HG02885 (cell line): ENCODE data around the gene MUS81.
"Not testable (repeated sequence)": the region's sequence is repeated elsewhere in the genome, so short reads cannot be mapped to it uniquely, and the experiment has no call there.

Experiments used
- ATAC-seq: cut with Tn5 transposase; IDR thresholded peaks from one replicate; pipeline ENCODE4 v1.9.1; 2021; ENCODE audit warnings: mild to moderate bottlenecking; ENCODE audit not compliant: unreplicated experiment, poor library complexity

MUS81 gene

DNA sequence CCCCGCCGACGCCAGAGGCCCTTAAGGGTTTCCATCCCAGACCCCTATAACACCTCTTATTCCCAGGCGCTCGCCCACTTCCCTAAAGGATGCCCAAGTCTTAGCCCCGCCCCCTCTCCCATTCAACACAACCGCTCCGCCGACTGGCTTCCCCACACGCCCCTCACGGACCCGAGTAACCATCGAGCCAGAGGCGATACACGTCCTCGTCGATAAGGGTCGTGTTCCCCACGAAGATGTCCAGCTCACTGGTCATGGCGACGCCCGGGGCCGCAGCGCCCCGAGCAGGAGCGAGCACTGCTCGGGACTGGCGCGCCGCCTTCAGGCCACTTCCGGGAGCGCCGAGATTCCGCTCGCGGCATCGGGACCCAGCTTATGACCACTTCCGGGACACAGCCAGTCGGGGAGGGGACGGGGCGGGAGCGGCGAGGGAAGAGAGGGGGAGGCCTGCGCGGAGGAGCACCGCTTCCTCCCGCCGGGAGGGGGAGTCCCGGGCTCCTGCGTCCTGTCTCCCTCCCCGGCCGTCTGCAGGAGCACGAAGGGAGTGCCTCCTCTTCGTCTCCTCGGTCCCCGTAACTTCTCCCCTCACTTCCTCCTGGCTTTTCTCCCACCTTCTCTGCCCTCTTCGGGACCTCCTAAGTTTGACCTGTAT lies 28.1 kb downstream of the MUS81 start, which contains the start of gene FIBP:
Gene FIBP, minus strand, starts transcription at position 309 of the 652 bp plus-strand sequence. Its CDS starts 53 bp downstream, at position 256.
- ATAC-seq, result peak; percentile 55

DNA sequence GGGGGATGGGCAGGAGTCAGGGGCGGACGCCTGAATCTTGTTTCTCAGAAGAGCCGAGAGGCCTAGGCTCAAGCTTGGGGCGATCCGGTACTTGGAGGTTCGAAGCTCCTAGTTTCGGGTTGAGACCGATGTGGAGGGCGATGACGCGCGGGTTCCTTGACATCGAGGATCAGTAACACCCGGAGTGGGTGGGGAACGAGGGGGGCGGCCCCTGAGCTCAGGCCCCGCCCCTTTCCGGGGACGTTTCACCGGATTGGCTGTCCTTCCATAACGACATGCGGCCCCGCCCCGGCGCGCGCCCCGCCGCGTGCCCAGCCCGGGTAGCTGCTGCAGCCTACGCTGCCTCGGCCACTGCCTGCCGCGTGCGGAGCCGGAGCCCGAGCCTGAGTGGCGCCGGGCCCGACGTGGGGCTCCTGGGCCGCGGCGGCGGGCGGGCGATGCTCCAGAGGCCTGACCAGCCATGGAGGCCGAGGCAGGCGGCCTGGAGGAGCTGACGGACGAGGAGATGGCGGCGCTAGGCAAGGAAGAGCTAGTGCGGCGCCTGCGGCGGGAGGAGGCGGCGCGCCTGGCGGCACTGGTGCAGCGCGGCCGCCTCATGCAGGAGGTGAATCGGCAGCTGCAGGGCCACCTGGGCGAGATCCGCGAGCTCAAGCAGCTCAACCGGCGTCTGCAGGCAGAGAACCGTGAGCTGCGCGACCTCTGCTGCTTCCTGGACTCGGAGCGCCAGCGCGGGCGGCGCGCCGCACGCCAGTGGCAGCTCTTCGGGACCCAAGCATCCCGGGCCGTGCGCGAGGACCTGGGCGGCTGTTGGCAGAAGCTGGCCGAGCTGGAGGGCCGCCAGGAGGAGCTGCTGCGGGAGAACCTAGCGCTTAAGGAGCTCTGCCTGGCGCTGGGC lies 30.3 kb downstream of the MUS81 start, which contains the start of gene CCDC85B:
Gene CCDC85B, plus strand, starts transcription at position 350 of the 895 bp plus-strand sequence. Its CDS starts 111 bp downstream, at position 461.
- ATAC-seq, result peak; percentile 59

DNA sequence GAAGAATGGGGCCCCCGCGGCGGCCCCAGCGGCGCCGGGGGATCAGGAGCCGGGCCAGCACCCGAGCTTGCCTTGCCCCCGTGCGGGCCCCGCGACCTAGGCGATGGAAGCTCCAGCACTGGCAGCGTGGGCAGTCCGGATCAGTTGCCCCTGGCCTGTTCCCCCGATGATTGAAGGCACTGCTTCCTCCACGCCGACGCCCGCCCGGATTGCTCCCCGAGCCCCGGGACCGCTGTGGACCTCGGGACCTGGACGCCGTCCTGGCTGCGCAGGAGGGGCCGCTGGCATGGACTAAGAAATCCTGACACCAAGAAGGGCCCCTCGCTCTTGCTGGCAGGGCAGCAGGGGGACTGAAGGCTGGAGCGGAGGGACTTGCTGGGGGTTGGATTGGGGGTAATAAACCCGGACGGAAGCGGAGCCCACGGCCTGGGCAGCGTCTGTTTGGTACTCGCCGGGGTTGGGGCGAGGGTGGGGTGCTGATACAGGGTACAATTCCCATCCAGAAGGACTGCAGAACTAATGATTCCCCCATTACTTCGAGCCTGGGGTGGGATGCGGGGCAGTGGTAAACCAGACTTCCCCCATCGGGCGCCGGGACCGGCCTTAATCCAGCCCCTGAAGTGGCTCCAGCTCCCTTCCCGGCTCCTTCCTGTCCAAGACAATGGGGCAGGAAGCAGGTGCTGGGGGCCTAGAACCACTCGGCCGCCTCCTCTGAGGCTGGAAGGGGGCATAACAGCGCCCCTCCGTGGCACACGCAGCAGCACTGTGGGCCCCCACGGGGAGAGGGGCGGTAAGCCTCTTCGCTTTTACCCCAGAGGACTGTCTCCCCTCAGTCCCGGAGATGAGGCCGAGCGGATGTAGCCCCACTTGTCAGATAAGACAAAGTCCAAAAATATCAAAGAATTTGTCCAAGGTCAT lies 31.2 kb downstream of the MUS81 start:
- no peak for ATAC-seq

DNA sequence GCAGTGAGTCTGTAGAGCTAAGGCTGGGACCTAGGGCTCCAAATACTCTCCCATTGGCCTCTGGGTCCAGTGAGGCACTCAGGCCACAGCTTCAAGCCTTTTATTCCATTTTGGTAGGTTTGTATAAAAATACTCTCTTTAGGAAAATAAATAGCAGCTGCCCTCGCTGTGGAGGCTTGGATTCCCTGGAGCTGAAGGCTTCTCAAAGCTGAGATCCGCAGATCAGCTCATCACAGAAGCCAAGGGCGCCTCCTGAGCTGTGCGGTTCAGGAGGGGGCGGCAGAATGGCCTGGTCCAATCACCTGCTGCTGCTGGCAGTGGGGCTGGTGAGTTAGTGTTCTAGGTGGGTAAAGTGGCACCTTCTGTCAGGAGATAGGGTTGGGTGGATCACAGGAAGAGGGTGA lies 31.9 kb downstream of the MUS81 start:
- not testable (repeated sequence) for ATAC-seq

DNA sequence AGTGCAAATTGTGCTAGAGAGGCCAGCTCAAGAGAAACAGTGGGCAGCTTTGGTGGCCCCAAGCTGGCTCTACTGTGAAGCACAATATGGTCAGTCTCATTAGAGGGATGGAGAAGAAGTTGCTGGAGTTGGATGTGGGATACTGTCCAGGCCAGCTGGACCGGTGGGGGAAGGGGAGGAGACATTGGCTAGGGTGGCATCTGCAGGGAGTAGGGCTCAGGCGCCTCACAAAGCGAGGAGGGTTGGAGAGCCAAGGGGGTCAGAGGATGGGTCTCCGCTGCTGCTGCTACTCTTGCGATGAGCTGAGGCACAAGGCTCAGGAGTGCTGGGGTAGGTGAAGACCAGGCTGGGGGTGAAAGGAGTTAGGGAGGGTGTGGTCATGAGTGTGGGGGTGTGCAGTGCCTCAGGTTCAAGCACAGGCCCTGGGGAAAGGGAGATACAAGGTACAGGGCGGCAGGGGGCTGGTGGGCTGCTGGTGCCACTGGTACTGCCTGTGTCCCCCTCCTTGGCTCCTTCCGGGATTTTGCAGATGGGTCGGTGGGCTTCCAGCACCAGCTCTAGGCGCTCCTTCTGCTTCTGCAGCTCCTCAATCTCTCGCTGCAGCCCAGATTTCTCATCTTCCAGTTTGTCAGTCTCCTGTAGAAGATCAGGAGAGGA lies 32.6 kb downstream of the MUS81 start:
- no peak for ATAC-seq

DNA sequence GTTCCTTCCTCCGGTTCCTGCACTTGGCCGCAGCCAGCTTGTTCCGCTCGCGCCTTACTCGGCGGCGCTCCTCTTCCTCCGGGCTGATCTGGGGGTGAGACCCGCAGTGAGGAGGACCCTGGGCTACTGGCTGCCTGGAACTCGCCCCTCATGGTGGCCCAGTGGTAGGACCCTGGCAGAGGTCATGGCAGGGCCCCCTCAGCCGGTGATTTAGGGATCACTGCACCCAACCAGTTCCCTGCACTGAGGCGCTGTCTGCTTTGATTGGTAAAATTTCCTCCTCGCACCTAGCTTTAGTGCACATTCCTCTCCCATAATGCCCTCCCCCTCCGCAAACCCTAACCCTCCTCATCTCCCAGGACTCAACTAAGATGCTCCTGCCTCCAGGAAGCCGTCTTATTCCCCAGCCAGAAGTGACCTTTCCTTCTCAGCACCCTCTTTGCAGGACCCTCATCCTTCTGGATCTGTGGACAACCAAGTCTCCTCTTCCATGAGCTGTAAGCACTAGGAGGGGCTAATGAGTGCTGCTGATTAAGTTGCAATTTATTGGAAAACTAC lies 33.9 kb downstream of the MUS81 start:
- ATAC-seq, result no peak

DNA sequence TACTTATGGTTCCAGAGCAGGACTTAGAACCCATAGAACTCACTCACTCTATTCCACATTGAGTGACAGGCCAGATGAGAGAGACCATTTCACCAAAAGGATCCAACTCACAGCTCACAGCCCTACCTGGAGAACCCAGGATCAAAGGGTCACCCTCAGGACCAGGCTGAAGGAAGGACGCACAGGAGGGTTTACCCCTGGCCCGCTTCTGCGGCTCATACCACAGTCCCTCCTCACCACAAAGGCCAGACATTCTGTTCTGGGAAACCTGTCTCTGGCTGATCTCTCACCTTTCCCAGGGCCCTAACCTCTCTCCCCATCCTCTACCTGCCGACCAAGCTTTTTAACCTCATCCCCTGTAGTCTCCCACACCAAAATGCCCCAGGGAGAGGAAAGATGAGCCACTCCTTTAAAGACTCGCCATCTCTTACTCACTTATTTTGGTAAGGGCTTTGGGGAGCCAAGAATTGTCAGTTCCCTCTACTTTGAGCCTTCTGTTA lies 35.3 kb downstream of the MUS81 start:
- ATAC-seq, result no peak

DNA sequence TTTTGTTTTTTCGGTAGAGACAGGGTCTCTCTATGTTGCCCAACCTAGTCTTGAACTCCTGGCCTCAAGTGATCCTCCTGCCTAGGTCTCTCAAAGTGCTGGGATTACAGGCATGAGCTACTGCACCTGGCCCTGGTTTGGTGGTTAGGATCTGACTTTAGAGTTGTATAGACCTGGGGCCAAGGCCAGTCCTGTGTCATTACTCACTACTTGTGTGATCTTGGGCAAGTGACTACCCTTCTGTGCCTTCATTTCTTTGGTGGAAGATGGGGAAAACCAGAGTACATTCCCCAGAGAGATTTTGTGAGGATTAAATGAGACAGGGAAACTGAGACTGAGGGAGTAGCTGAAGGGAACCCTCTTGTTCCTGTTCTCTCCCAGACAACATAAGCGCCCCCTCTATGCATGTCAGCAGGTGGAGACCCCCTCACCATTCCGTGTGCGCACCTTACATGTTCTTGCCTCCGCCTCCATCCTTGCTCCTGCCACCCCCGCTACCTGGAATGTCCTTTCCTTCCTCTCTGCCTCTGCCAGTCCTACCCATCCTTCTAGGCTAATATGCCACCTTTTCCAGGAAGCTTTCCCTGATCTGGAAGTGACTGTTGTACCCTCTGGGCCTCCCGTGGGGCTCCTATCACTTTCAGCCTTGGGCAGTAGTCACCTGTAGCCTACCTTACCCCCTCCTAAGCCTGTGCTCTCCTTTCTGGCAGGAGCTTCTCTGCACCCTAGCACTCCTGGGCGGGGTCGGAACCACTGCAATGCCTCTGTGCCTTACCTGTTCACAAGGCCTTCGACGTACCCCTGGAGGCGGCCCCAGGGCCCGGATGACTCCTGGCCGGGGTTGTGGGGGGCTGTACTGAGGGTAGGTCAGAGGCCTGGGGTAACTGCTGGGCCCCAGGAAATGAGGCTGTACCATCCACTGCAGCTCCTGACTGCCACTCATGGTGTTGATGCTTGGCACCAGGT lies 36.1 kb downstream of the MUS81 start:
- no peak for ATAC-seq

DNA sequence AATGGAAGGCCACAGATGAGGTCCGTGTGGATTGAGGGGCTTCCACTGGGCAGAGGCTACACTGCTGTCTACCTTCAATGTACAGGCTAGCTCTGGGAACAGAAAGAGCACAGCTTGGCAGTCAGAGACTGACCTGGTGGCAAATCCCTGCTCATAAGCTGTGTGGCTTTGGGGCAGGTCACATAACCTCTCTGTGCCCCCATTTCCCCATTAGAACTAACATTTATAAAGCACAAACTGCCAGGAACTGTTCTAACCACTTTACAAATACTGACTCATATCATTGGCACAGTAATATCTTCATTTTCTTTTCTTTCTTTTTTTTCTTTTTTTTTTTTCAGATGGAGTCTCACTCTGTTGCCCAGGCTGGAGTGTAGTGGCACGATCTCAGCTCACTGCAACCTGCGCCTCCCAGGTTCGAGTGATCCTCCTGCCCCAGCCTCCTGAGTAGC lies 36.8 kb downstream of the MUS81 start:
- no peak for ATAC-seq

DNA sequence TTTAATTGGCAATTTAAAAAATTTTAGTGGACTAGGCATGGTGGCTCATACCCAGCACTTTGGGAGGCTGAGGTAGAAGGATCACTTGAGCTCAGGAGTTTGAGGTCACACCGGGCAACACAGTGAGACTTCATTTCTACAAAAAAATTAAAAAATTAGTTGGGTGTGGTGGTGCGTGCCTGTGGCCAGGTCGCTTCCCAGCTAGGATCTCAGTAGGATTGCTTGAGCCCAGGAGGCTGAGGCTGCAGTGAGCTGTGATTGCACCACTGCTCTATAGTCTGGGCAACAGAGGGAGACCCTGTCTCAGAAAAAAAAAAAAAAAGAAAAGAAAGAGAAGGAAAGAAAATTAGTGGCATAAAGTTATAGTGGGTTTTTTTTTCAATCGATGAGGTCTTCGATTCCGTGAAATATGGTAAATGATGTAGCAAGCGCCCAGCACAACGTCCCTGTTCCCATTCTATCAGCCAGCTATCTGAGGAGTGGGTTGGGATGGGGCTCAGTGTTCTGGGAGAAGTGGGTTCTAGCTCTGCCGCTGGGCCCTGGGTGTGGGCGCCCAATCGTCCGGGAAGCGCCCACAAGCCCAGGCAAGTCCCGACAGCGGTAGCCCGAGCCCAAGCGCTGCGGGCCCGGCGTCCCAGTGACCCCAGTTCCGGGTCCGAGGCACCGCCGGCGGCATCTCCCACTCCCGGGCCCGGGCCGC lies 38.6 kb downstream of the MUS81 start:
- no peak for ATAC-seq

DNA sequence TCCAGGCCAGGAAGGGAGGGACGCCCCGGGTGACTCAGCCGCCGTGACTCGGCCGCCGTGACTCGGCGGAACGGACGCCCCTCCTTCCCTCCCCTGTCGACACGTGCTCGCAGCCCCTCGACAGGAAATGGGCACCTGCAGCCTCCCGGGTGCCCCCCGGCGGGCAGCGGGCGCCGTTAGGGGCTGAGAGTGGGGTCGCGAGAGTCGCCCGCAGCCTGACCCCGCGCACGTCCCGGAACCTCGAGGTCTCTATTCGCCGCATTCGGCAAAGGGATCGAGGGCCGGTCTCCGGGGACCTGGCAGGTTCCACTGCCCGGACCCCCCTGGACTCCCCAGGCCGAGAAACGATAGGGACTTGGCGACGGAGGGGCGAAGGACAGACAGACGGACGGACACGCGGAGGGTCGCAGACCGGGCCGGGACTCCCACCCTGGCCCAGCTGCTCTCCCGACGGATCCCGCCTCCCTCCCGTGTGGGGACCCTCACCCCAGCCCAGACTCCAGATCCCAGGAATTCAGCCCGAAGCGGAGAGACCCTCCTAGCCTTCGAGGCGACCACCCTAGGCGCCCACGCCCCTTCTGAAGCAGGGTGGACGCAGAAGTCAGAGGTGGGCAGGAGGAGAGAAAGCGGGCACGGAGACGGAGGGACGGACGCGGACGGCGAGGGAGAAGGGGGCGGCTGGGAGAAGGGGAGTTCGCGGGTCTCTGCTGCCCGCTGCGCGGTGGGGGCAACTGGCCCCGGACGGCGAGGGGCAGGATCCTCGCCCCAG lies 39.3 kb downstream of the MUS81 start:
- no peak for ATAC-seq

DNA sequence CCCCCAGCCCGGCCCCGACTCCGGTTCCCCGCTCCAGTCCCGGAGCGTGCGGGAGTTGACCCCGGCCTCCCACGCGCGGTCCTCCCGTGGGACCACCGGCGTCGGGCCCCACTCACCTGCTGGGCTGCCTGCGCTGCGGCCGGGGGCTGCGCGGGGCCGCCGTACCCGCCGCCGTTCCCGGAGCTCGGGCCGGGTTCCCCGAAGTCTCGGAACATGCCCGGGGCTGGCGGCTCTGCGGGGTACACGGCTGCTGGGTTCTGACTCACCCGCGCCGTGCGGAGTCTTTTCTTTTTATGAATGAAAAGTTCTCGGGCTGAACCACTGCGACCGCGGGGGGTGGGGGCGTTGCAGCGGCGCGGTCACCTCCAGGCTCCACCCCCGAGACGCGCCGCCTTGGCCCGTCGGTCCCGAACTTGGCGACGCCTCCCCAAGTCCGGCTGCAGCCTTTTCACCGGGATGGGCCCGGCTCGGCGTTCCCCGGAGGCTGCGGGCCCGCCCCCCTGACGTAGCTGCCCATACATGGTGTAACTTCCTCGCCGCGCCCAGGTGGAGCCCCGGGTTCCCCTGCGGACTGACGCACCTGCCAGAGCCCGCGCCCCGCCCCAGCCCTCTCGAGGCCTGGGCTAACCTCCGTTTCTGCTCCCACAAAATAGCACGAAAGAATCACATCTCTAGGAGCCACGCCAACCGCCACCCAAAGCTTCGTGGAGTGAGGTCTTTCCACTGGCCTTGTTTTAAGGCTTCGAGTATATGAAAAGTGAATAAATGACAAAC lies 40.1 kb downstream of the MUS81 start, which contains the start of gene FOSL1:
Gene FOSL1, minus strand, starts transcription at position 264 of the 774 bp plus-strand sequence. Its CDS starts 49 bp downstream, at position 215.
- peak; percentile 77 for ATAC-seq

DNA sequence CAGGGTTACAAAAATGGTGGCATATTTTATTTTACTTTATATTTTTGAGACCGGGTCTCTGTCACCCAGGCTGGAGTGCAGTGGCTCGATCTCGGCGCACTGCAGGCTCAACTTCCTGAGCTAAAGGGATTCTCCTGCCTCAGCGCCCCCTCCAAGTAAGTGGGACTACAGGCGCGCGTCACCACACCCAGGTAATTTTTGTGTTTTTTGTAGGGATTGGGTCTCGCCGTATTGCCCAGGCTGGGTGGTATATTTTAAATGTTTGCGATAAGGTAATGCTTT lies 40.6 kb downstream of the MUS81 start:
- ATAC-seq, result no peak

DNA sequence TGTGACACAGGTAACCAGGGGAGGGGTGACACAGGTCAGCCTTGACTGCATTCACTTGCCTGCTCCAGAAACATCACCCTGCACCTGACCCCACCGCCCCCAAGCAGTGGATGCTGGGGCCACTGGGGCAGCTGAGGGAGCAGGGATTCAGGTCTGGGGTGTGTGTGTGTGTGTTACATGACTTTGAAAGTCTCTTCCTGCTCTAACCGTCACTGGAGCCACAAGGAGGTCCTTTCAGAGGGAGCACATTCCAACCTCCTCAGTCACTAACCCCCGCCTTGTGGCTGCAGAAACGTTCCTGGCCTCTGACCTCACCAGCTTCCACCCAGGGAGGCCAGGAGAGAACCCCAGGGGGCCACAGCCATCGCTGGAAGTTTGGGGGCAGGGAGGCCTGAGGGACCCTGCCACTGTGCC lies 42.8 kb downstream of the MUS81 start:
- no peak for ATAC-seq

DNA sequence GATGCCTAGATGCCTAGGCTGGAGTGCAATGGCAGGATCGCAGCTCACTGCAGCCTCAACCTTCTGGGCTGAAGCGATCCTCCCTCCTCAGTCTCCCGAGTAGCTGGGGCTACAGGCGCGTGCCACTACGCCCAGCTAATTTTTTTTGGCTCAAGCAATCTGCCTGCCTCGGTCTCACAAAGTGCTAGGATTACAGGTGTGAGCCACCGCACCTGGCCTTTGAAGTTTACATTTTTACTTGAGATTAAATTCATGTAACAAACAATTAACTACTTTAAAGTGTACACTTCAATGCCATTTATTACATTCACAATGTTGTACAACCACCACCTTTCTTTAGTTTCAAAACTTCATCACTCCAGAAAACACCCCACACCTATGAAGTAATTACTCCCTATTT lies 43.5 kb downstream of the MUS81 start:
- no peak for ATAC-seq

DNA sequence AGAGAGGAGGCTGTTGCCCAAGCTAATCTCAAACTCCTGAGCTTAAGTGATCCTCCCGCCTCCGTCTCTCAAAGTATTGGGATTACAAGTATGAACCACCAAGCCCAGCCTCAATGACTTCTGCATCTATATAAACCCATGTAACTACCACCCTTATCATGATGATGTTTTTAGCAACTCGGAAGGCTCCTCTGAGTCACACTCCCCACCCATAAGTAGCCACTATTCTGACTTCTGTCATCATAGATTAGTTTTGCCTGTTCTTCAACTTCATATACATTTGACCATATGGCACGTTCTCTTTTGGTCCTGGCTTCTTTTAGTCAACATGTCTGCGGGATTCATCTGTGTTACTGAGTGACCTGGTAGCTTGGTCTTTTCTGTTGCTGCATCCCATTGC lies 46.4 kb downstream of the MUS81 start:
- no peak for ATAC-seq
